Activated gamma-delta T cell treated with Interleukin-2 at 50 U/mL for 16 hours (primary cell): ENCODE data around the gene PF4V1.

Experiments used
- DNase-seq: peaks from one replicate; pipeline ENCODE4 v3.0.0-alpha.2; 2020

The PF4V1 gene

DNA sequence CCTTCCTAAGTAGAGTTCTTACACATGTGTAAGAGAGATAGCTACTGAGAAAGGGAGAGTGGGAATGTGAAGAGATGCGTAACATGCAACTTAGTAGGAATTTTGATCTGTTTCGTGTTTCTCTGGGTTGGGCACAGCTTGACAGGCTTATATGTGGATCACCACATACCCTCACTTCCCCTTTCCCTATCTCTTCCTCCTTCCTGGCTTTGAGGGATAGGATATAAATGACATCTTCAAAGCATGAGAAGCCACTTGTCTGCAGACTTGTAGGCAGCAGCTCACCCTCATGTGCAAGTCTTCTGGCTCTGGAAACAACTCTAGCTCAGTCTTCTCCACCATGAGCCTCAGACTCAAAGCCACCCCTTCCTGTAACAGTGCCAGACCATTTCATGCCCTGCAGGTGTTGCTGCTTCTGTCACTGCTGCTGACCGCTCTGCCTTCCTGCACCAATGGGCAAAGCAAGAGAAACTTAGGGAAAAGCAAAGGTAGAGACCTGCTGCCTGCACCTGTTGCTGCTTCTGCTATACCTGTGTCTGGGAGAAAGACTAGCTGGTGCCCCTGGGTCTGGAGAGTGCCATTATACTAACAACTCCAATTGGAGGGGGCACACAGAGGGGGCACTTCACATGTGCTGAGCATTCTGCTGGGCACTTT, 5.4 kb upstream of the PF4V1 start:
- DNase-seq, result no peak

DNA sequence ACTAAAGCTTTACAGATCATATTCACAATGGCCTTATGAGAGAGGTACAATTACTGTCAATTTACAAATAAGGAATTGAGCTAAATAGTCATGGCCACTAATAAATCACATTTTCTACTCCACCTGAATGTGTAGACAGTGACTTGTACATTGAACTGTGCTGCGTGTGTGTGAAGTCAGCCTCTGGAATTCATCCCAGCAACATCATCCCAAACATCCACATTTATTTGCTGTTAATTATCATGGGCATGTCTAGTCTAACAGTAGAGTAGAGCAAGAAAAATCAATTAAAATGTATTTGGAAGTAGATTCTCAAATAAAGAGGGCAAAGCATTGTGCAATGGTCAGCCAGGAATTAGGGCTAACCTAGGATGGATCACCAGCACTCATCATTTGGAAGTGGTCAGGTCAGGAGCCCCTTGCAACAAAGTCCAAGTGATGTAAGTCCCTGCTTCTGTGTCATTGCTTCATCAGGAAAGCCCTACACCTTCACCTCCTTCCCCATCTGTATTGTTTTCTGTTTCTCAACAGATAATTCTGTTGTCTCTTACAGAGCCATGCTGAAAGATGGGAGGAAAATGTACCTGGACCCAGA, 4.8 kb upstream of the PF4V1 start:
- DNase-seq, result no peak

DNA sequence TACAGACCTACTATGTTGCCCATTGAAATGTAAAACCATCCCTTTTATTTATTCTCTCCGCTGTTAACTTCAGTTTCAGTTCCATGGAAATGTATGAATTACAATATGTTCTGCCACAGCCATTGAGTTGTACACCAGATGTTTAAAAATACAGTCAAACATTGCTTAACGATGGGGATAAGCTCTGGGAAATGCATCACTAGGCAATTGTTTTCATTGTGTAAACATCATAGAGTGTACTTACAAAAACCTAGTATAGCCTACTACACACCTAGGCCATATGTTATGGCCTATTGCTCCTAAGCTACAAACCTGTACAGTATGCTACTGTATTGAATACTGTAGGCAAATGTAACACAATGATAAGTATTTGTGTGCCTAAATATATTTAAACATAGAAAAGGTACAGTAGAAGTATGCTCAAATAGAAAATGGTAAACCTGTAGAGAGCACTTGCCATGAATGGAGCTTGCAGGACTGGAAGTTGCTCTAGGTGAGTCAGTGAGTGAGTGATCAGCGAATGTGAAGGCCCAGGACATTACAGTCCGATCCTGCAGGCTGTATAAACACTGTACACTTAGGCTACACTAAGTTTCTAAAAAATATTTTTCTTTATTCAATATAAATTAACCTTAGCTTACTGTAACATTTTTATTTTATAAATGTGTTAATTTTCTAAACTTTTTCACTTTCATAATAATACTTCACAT, 2.7 kb upstream of the PF4V1 start:
- DNase-seq, result no peak

DNA sequence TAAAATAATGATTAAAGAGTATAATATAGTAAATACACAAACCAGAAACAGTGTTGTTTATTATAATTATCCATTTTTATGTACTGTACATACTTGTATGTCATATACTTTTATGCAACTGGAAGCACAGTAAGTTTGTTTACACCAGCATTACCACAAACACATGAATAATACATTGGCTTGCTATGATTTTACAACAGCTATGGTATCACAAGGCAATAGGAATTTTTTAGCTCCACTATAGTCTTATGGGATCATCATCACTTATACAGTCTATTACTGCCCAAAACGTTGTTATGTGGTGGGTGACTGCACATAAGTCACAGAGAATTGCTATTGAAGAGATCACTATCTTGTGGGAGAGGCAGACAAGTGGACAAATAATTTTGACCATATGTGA, 1.8 kb upstream of the PF4V1 start:
- DNase-seq, result no peak

DNA sequence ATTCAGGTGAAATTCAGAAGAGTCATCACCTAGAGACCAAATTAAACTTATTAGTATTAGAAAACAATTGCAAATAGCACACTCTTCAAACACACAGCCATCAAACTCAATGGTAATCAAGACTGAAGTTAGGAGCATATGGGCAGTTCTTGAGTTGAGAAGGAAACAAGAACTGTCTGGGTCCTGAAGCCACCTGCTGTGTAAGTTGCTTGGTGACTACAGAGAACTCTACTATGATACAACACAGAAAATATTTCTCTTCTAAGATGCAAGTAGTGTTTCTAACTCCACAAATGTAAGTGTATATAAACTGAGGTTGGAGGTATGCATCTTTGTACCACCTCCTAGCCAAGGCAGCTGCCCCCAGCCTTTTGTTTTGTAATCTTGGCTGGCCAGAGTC, 325 bp upstream of the PF4V1 start:
- DNase-seq, result no peak

DNA sequence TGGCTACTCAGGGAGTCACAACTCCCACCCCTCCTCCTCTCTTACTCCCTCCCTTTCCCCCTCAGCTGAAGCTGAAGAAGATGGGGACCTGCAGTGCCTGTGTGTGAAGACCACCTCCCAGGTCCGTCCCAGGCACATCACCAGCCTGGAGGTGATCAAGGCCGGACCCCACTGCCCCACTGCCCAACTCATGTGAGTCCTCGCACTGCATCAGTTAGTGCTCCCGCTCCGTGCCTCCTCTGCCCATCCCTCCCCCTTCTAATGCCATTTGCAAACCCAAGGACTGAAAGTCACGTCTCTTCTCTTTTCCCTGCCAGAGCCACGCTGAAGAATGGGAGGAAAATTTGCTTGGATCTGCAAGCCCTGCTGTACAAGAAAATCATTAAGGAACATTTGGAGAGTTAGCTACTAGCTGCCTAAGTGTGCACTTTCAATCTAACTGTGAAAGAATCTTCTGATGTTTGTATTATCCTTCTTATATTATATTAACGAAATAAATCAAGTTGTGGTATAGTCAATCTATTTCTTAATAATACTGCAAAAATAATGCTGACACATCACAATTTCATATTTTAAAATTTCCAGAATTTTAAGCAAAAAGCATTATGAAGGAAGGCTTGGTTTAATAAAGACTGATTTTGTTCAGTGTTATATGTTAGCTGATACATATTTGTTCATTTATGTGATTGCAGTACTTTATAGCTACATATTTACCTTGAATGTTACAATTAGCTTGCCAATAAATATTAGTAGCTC, 800 bp downstream of the PF4V1 start:
- no peak for DNase-seq

DNA sequence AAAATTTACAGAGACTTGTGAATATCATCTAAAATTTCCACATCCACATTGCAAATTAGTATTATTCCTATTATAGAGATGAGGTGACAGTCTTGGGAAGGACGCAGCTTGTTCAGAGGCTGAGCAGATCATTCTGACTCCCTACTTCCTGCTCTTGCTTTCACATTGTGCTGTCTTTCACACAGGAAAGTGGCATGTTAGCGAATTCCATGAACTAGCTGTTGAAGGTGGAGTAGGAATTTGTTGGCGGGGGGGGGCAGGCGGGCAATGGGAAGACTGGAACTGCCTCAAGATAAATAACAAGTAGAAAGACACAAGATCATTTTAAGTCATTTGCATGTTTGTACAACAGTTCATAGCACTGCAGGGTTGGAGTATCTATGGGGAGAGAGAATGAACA, 2.3 kb downstream of the PF4V1 start:
- DNase-seq, result no peak

DNA sequence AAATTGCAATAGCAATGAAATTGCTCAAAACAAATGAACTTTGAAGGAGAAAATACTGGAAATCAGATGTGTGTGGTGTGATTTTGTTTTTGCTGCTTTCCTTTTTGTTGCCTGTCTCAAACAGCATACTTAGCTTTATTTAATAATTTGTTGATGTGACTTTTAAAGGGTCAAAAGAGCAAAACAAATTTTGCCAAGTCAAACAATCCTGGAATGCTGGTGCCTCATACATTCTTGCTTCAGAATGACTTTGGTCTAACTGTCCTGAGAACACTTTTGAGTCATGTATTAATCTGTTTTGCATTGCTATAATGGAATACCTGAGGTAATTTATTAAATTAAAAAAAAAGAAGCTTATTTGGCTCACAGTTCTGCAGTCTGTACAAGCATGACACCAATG, 3.4 kb downstream of the PF4V1 start:
- no peak for DNase-seq

DNA sequence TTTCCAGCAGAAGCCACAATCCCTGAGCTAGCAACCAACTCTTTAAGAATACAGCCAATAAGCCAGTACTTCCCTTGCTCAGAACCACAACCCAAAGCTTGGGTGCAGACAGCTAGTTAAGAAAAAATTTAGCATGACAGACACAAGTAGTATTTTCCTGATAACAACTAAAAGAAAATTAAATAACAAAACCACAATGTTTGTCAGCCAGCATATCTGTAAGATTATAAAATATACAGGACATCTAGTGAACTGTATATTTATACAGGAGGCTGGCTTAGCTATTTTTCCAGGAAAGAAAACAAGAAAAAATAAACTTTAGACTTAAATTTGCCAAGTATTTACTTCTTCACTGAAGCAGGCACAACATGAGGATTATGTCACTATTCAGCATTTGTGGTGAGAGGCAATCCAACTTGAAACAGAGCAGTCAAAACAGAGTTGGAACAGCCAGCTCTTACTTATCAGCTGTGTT, 6.6 kb downstream of the PF4V1 start:
- no peak for DNase-seq

DNA sequence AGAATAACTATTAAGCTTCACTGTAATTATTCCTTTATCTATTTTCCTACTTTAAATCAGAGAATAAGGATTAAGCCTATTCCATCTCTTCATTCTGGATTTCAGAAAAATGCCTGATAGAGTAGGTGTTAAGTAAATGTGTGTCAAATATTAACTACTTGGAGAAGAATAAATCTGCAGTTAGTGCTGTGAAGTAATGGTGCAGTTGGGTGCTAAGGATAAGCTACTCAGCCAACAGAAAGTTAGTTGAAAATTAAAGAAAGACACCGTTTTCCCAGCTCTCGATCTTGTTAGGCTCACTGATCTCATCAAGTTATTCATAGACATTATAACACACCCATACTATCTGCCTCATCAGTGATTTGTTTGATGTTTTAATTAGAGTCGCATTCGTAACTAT, 7.1 kb downstream of the PF4V1 start:
- no peak for DNase-seq

DNA sequence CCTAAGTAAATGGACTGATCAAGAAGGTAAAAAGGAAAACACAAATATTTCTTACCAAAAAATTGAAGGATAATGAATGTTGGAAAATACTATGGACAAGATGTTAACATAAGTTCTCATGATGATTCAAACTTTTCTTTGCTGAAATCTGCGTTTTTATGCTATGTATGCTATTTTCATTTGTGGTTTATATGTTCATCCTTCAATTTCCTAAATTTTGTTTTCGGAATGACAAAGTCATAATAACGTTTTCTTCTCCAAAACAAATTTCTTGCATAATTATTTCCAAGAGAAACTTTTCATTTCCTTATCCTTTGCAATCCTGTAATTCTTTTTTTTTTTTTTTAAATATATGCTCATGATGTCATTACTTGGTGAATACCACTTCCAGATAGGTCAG, 7.8 kb downstream of the PF4V1 start:
- DNase-seq, result no peak

DNA sequence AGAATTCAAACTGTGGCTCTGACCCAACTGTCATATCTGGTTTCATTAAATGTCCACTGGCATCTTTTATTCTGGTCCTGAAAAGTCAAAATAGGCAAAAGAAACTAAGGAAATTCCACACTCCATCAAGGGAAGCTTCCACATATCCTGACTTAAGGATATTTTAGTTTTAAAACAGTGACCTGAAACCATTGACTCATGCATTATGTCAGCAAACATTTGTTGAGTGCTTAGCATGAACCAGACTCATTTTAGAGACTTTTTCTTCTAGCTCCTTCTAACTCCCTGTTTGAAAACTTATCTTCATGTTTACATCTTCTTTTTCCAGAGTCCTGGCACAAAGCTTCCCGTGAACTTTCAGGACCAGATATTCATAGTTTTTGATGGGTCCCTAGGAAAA, 9.2 kb downstream of the PF4V1 start:
- no peak for DNase-seq

DNA sequence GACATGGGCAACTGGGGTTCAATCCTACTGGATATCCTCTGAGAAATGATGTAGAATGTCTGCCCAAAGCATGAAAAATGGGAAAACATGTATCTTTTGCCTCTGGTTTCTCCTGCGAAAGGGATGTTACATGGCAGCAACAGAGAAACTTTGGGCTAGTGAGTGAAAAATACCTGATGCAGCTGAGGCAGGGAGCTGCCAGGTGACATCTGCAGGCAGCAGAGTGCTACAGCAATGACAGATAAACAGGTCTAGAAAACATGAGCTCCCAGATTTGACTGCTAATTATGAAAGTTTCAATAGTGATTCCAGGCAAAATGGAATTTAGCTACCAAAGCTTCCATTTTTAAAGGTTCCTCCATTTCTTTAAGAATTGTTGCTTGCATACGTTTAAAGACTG, 11.3 kb downstream of the PF4V1 start:
- no peak for DNase-seq

DNA sequence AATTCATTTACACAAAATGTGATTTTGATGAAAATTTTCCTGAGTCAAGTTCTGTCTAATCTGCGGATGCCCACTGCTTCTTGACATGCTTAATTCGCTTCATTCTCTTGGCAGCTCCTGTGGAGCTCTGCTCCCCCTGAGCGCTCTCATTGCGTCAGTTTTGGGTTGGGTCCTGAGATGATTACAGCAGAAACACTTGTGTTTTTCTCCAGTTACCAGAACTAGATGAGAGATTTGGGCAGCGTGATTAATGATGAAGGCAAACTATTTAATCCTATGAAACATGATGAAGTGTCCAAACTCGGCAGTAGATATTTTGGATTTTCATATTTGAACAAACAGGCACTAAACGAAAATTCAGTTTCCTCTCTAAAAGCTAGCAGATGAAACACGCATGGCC, 11.9 kb downstream of the PF4V1 start:
- DNase-seq, result no peak

DNA sequence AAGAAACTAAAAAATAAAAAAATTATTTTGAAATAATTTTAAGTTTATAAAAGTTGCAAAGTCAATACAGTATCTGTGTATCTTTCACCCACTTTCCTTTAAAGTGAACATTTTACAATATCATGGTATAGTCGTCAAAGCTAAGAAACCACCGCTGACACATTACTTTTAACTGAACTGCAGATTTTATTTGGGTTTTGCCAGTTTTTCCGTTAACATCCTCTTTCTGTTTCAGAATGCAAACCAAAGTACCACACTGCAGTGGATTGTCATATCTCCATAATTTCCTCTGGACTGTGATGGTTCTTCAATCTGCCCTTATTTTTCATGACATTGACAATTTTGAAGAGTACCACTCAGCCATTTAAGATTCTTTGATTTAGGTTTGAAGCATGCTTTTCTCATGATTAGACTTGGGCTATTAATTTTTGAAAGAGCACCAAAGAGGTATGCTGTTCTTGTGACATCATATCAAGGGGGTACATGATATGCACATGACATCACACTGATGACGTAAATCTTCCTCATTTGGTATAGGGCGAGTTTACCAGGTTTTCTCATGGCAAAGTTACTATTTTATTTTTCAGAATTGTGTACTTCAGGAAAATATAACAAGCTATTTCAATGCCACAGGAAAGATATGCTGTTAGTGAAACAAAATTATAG, 12.5 kb downstream of the PF4V1 start:
- no peak for DNase-seq

DNA sequence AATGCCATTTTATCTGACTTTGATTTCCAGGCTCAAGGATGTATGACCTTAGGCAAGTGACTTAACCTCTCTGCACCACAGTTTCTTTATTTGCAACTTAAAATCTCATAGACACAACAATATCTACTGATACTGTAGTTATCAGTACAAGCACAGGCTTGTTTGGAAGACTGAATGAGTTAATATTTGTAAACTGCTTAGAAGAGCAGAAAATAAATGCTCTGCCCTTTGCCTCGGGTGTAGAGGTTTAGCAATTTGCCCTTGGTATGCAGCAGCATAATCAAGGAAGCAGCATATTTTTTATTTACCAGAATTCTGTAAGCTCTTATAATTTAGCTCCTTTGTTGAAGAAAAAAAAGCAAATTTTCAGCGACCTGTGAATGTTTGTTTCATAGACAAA, 13.2 kb downstream of the PF4V1 start:
- DNase-seq, result no peak

DNA sequence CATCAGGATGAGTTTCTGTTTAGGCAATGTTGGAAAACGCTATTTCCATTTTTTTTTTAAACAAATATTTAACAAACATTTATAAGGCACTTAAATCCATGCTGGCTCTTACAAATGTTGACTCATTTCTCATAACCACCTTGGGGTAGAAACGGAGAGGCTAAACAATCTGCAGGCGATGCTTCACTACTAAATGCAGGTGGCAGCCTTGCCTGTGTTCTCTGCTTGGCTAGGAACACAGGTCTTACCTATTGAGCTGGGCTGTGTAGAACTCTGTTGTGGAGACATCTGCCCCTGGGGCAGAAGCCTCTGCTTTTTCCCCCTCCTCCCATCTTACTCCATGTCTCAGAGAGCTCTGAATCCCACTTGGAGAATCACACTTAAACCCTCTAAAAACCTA, 14.7 kb downstream of the PF4V1 start:
- DNase-seq, result no peak

DNA sequence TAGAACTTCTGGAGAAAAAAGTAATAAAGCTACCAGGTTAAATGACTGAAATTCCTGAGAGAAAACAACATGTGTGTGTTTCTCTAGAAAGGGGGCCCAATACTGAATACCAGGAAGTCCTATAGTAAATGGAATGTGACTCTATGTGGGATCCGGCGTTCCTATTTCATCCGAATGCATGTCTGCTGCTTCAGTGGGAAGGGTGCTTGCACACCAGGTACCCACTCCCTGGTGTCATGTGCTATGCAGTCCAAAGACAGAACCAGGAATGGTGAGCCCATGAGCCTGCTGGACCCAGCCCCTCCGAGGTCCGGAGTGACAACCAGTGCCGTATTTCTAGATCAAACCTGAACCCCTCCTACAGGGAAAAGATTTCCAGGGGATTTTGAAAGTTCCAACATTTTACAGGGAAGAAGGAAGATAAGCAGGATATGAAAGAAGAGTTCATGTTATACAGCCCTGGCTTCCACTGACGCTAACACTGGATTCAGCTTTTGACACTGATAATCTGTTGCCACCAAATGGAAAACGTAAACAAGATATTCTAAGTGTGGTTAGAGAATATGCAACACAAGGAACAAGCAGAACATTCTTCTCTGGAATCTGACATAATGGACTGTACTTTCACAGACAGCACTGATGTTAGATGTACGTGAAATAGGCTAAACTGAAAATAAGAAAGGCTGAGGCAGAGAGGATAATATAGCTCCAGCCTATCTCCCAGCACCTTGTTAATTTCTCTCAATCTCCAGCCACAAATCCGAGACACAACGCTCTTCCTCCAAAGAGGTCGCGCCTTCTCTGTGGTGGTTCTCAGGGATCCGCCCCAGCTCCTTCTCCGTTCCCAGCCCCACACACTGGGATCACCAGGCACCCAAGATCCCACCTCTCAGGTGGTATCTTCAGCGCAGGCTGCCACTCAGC, 15.4 kb downstream of the PF4V1 start:
- DNase-seq, result no peak

DNA sequence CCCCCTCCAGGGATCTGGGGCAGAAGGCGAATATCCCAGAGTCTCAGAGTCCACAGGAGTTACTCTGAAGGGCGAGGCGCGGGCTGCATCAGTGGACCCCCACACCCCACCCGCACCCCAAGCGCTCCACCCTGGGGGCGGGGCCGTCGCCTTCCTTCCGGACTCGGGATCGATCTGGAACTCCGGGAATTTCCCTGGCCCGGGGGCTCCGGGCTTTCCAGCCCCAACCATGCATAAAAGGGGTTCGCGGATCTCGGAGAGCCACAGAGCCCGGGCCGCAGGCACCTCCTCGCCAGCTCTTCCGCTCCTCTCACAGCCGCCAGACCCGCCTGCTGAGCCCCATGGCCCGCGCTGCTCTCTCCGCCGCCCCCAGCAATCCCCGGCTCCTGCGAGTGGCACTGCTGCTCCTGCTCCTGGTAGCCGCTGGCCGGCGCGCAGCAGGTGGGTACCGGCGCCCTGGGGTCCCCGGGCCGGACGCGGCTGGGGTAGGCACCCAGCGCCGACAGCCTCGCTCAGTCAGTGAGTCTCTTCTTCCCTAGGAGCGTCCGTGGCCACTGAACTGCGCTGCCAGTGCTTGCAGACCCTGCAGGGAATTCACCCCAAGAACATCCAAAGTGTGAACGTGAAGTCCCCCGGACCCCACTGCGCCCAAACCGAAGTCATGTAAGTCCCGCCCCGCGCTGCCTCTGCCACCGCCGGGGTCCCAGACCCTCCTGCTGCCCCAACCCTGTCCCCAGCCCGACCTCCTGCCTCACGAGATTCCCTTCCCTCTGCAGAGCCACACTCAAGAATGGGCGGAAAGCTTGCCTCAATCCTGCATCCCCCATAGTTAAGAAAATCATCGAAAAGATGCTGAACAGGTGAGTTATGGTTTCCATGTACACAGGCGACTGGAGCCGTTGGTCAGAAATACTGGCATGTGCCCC, 16.3 kb downstream of the PF4V1 start, which contains the start of gene CXCL1:
Gene CXCL1 (plus strand): TSS at position 264 of the 926 bp plus-strand sequence. CDS start 78 bp downstream, at position 342.
- DNase-seq, result no peak

DNA sequence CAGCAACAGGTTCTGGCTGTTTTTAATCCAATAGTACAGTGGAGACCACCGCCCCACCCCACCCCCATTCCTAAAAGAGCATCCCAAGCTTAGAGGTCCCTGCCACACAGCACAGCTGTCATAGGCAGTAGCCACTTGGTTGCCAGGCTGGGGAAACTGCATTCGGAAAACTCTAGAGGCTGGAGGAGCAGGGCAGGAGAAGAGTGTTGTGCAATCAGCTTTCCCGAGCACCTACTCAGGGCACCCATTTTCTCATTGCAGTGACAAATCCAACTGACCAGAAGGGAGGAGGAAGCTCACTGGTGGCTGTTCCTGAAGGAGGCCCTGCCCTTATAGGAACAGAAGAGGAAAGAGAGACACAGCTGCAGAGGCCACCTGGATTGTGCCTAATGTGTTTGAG, 17.2 kb downstream of the PF4V1 start:
- DNase-seq, result no peak

DNA sequence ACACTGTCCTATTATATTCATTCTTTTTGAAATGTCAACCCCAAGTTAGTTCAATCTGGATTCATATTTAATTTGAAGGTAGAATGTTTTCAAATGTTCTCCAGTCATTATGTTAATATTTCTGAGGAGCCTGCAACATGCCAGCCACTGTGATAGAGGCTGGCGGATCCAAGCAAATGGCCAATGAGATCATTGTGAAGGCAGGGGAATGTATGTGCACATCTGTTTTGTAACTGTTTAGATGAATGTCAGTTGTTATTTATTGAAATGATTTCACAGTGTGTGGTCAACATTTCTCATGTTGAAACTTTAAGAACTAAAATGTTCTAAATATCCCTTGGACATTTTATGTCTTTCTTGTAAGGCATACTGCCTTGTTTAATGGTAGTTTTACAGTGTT, 17.7 kb downstream of the PF4V1 start:
- no peak for DNase-seq
